Lung (tissue), 12 donors: ENCODE measurements around the gene CNTNAP2. TPM values are rescaled to one million over a fixed set of nuclear protein-coding genes. Genes with fewer than 3 reads are reported as not detected.

ENCODE experiments used
- ATAC-seq: fragments of 200-7000 bp; cut with Tn5 transposase; one replicate; pipeline ENCODE4 v1.9.1; 2020; ENCODE audit warnings: moderate number of reproducible peaks; ENCODE audit not compliant: insufficient read depth, low FRiP score
- DNase-seq, 3 donors: peaks; one replicate each; pipeline ENCODE4 v3.0.0-alpha.2; 2013 to 2017
- H3K27ac ChIP-seq, 2 donors: one replicate each; pipeline ENCODE4 v1.5.1; 2013; ENCODE audit warnings: mild to moderate bottlenecking in 2 of 2, moderate library complexity in 2 of 2, control low read depth in 1 of 2, inconsistent platforms in 1 of 2, low read depth in 1 of 2, low read length in 1 of 2
- H3K27me3 ChIP-seq, 3 donors: one replicate each; pipeline ENCODE4 v1.5.1; 2013; ENCODE audit warnings: low read length in 2 of 3; ENCODE audit not compliant: control insufficient read depth in 3 of 3, insufficient read depth in 3 of 3
- H3K36me3 ChIP-seq, 4 donors: one replicate each; pipeline ENCODE4 v1.5.1; 2013; ENCODE audit warnings: low read length in 4 of 4, mild to moderate bottlenecking in 1 of 4, moderate library complexity in 1 of 4; ENCODE audit not compliant: control insufficient read depth in 4 of 4, insufficient read depth in 4 of 4
- H3K4me1 ChIP-seq, 5 donors: one replicate each; pipeline ENCODE4 v1.5.1; 2013; ENCODE audit warnings: low read length in 5 of 5, mild to moderate bottlenecking in 2 of 5, moderate library complexity in 1 of 5; ENCODE audit not compliant: control insufficient read depth in 5 of 5, insufficient read depth in 5 of 5
- H3K4me3 ChIP-seq: one replicate; pipeline ENCODE4 v1.5.1; 2013; ENCODE audit warnings: mild to moderate bottlenecking, control low read depth, moderate library complexity
- H3K9ac ChIP-seq, 2 donors: one replicate each; pipeline ENCODE4 v1.5.1; 2013; ENCODE audit warnings: low read length in 2 of 2, control low read depth in 1 of 2; ENCODE audit not compliant: insufficient read depth in 1 of 2
- H3K9me3 ChIP-seq, 4 donors: one replicate each; pipeline ENCODE4 v1.5.1; 2013; ENCODE audit warnings: low read length in 3 of 4, mild to moderate bottlenecking in 1 of 4, moderate library complexity in 1 of 4; ENCODE audit not compliant: control insufficient read depth in 4 of 4, insufficient read depth in 3 of 4
- WGBS, 2 donors: extraction: QIAGEN DNeasy Blood & Tissue Kit; methylation state at CpG; one replicate each; pipeline ENCODE4 v1.1.7; 2013; 5-methylcytosine and 5-hydroxymethylcytosine counted together
- polyA plus RNA-seq, 2 donors: library from polyadenylated mRNA; stranded (reverse); fragments of 200-250 nt; gene quantifications; one replicate each; pipeline ENCODE4 v1.2.1, GENCODE V29; 2013
- total RNA-seq, 2 donors: library from RNA; depleted of rRNA in 1 of 2; stranded (reverse); fragments of >200 nt in 1 of 2; gene quantifications; one replicate each; pipeline ENCODE4 v1.2.1, GENCODE V29; 2014 to 2021
- TF ChIP-seq, protein P1 (sequence below): IDR thresholded peaks from 2 replicates; pipeline ENCODE4 v1.5.1; 2012; ENCODE audit warnings: mild to moderate bottlenecking; ENCODE audit errors: control extremely low read depth, extremely low read depth
- donor health status: control.
- donor health status: control.
- donor health status: Bipolar disorder and iron deficiency.
- donor health status: healthy.
- donor health status: DM: yes; HTN: yes; CAD: no.

Gene CNTNAP2
- total and polyA plus RNA-seq, 4 donors, result 0.18 to 45.3 (median 0.52) TPM

DNA sequence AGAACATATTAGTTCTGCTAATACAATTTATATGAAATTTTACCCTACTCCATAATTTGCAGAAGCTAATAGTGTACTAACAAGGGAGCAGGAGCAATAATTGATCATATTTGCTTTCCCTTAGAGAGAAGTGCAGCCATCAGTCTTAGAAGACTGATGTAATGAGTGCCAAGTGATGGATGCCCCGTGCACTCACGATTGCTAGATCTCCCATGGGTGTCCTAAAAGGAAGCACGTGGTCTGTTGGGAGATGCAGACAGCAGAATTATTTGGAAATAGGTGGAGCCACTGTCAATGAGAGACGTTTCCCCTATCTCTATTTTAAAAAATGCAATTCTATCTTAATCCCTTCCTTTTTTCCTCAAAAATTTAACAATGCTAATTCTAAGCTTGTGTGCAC lies 1701.7 kb downstream of the CNTNAP2 start:
- DNase-seq (no peak), ATAC-seq (no peak)
- H3K9me3 ChIP-seq, result no peaks in the 10 kb centered on the region
- no peaks in the 10 kb centered on the region for H3K27me3 ChIP-seq
- H3K36me3 ChIP-seq, result no peaks in the 10 kb centered on the region
- WGBS, 2 donors, result 65 to 90% methylated on average over 4 of the region's 4 CpGs
- H3K4me3 ChIP-seq, result no peak overlapping the region
- no peak overlapping the region for H3K9ac ChIP-seq
- TF ChIP-seq, protein P1, sequence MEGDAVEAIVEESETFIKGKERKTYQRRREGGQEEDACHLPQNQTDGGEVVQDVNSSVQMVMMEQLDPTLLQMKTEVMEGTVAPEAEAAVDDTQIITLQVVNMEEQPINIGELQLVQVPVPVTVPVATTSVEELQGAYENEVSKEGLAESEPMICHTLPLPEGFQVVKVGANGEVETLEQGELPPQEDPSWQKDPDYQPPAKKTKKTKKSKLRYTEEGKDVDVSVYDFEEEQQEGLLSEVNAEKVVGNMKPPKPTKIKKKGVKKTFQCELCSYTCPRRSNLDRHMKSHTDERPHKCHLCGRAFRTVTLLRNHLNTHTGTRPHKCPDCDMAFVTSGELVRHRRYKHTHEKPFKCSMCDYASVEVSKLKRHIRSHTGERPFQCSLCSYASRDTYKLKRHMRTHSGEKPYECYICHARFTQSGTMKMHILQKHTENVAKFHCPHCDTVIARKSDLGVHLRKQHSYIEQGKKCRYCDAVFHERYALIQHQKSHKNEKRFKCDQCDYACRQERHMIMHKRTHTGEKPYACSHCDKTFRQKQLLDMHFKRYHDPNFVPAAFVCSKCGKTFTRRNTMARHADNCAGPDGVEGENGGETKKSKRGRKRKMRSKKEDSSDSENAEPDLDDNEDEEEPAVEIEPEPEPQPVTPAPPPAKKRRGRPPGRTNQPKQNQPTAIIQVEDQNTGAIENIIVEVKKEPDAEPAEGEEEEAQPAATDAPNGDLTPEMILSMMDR, result no peak
- H3K27ac ChIP-seq, result no peak overlapping the region
- H3K4me1 ChIP-seq, result peaks cover 0 to 4% (median 0%) of the 10 kb centered on the region in 5 donors

GRCh38 chr7:147824671-147825070 lies 1708.1 kb downstream of the CNTNAP2 start:
- WGBS, 2 donors, result 63 to 69% methylated on average over 4 of the region's 4 CpGs
- H3K4me3 ChIP-seq, result no peak overlapping the region
- H3K9ac ChIP-seq, result no peak overlapping the region
- ATAC-seq (no peak), DNase-seq (no peak)
- H3K4me1 ChIP-seq, result no peaks in the 10 kb centered on the region
- peaks cover 0 to under 1% (median 0%) of the 10 kb centered on the region in 4 donors for H3K9me3 ChIP-seq
- no peak overlapping the region for H3K27ac ChIP-seq
- TF ChIP-seq, protein P1, result no peak
- no peaks in the 10 kb centered on the region for H3K36me3 ChIP-seq
- H3K27me3 ChIP-seq, result no peaks in the 10 kb centered on the region

- Histone ChIP-seq H3K27ac (no peak overlapping the region), H3K9me3 (peaks cover 0 to 1% (median 0%) of the 10 kb centered on the region in 4 donors), H3K27me3 (no peaks in the 10 kb centered on the region), H3K9ac (no peak overlapping the region), H3K4me1 (no peaks in the 10 kb centered on the region), H3K4me3 (no peak overlapping the region), H3K36me3 (no peaks in the 10 kb centered on the region)
- 69 to 97% methylated on average over 2 of the region's 2 CpGs for WGBS, 2 donors
- TF ChIP-seq, protein P1, result no peak
- ATAC-seq (no peak), DNase-seq (no peak)
These were observed 1712.4 kb downstream of the CNTNAP2 start for GRCh38 chr7:147829016-147829415.

DNA sequence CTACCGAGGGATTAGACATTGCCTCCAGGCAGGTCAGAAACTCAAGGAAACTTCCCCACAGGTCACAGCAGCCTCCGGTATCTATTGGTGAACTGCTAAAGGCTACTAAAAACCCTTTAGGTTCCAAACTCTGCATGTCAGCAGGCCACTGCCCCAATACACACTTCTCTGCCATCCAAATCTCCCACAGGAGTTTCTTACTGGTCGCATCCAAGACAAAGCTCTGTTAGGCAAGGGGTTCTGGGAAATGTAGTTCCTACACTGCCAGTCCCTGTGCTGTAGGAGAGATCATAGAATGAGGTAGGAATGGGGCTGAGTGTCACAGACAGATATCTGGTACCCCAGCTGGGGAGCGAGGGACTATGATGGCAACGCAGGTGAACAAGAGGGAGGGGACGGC lies 1717.0 kb downstream of the CNTNAP2 start:
- Histone ChIP-seq H3K27ac (no peak overlapping the region), H3K4me1 (no peaks in the 10 kb centered on the region), H3K9me3 (peaks cover 0 to 7% (median 2%) of the 10 kb centered on the region in 4 donors), H3K4me3 (no peak overlapping the region), H3K9ac (no peak overlapping the region), H3K27me3 (no peaks in the 10 kb centered on the region), H3K36me3 (no peaks in the 10 kb centered on the region)
- ATAC-seq (no peak), DNase-seq (no peak)
- TF ChIP-seq, protein P1, result no peak
- WGBS, 2 donors, result 84 to 87% methylated on average over 6 of the region's 6 CpGs
